Transverse colon (tissue), 4 donors: ENCODE data around the gene DNAI2.

Source experiments
- EP300 ChIP-seq: sonication (generic); formaldehyde crosslinking; IDR thresholded peaks from one replicate; pipeline ENCODE4 v1.6.1; 2017; ENCODE audit warnings: antibody characterized with exemption, low read depth
- POLR2A ChIP-seq: fragments of 450-650 bp; IDR thresholded peaks from one replicate; pipeline ENCODE4 v1.6.1; 2016; ENCODE audit warnings: antibody characterized with exemption, mild to moderate bottlenecking, moderate library complexity
- POLR2AphosphoS5 ChIP-seq, 3 donors: sonication (generic); formaldehyde crosslinking; IDR thresholded peaks; one replicate each; pipeline ENCODE4 v1.6.1; 2016; ENCODE audit warnings: antibody characterized with exemption in 3 of 3
- TF ChIP-seq, protein P1 (sequence below), 5 experiments: fragments of 200-600 bp in 3 of 5; fragments of 450-650 bp in 2 of 5; sonication (generic) in 3 of 5; IDR thresholded peaks; 1 replicate in 2 of 5; 2 replicates in 3 of 5; pipeline ENCODE4 v1.5.1; 2016 to 2017; ENCODE audit warnings: antibody characterized with exemption in 5 of 5, inconsistent platforms in 3 of 5, mild to moderate bottlenecking in 2 of 5, moderate library complexity in 1 of 5

DNA sequence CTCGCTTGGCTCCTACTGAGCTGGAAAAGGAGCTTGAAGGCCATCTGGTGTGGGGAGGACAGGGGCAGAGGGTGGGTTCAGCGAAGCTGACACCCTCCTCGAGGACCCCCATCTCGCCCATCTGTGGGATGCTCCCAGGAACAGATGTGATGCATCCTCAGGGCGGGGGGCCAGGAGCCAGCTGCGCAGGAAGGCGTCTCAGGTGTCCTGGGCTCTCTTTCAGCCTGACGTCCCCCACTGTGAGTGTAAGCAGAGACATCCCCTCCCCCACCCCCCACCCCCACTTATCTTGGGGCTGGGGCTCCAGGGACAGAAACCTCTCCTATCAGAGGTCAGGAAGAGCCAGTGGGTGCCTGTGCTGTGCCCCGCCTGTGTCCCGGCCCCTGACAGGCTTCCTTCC lies 68.2 kb downstream of the DNAI2 start:
- TF ChIP-seq EP300 (no peak), POLR2A (no peak), POLR2AphosphoS5 (IDR thresholded peaks at IDR 0.05) (no peak)
- TF ChIP-seq, protein P1, sequence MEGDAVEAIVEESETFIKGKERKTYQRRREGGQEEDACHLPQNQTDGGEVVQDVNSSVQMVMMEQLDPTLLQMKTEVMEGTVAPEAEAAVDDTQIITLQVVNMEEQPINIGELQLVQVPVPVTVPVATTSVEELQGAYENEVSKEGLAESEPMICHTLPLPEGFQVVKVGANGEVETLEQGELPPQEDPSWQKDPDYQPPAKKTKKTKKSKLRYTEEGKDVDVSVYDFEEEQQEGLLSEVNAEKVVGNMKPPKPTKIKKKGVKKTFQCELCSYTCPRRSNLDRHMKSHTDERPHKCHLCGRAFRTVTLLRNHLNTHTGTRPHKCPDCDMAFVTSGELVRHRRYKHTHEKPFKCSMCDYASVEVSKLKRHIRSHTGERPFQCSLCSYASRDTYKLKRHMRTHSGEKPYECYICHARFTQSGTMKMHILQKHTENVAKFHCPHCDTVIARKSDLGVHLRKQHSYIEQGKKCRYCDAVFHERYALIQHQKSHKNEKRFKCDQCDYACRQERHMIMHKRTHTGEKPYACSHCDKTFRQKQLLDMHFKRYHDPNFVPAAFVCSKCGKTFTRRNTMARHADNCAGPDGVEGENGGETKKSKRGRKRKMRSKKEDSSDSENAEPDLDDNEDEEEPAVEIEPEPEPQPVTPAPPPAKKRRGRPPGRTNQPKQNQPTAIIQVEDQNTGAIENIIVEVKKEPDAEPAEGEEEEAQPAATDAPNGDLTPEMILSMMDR (IDR thresholded peaks at IDR 0.05), result no peak
